HEK293T (cell line): ENCODE results near the gene FAM90A26.

Source experiments
- FOXK2 ChIP-seq: fragments of 450-650 bp; IDR thresholded peaks from 2 replicates; pipeline ENCODE4 v1.6.1; 2016; ENCODE audit warnings: mild to moderate bottlenecking
- FOXM1 ChIP-seq: fragments of 450-650 bp; IDR thresholded peaks from 2 replicates; pipeline ENCODE4 v1.6.1; 2017; ENCODE audit warnings: mild to moderate bottlenecking, borderline replicate concordance
- SP1 ChIP-seq: fragments of 450-650 bp; IDR thresholded peaks from 2 replicates; pipeline ENCODE4 v1.6.1; 2017
- SUZ12 ChIP-seq: fragments of 450-650 bp; IDR thresholded peaks from 2 replicates; pipeline ENCODE4 v1.6.1; 2016; ENCODE audit warnings: mild to moderate bottlenecking

DNA sequence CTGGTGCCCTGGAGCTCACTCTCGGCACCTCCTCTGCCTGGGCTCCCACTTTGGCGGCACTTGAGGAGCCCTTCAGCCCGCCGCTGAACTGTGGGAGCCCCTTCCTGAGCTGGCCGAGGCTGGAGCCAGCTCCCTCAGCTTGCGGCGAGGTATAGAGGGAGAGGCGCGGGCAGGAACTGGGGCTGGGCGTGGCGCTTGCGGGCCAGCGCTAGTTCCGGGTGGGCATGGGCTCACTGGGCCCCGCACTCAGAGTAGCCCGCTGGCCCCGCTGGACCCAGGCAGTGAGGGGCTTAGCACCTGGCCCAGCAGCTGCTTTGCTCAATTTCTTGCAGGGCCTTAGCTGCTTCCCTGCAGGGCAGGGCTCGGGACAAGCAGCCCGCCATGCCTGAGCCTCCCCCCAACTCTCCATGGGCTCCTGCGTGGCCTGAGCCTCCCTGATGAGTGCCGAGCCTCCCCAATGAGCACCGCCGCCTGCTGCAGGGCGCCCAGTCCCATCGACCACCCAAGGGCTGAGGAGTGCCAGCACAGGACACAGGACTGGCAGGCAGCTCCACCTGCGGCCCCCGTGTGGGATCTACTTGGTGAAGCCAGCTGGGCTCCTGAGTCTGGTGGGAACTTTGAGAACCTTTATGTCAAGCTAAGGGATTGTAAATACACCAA, 26.7 kb upstream of the FAM90A26 start:
- TF ChIP-seq FOXK2: no peak
- TF ChIP-seq FOXM1: no peak
- no peak for TF ChIP-seq SP1
- no peak for TF ChIP-seq SUZ12
